ENCODE results near the gene ZBTB33. TPM values are rescaled to one million over a fixed set of nuclear protein-coding genes. Genes with fewer than 3 reads are reported as not detected.

The ZBTB33 gene
- total RNA-seq, 1 experiment from 2014 or later: 17.2 TPM

DNA sequence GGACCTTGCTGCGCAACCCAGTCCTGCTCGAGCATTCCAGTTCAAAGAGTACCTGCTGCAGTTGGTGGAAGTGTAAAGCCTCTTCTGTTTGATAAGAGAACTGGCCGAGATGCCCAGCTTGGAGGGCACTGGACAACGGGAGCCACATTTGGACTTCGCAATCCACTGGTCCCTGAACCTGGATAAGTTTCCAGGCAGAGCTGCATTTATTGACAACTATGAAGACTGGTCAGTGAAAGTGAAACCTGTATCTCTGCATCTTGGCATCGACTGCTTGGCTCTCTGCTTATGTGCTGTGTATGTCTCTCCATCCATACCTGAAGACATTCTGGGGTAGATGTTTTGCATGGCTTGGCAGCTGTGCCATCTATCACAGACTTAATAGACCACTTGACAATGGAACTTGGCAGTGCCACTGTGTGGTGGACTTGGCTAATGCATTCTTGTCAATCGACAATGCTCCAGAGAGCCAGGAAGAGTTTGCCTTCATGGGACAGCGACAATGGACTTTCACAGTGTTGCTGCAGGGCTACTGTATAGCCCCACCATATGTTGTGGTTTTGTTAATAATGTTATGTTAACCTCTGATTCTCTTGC, 43.5 kb upstream of the ZBTB33 start:
- ChIA-PET POLR2A (no interaction called here), CTCF (no interaction called here)
- Histone ChIP-seq H3K9me3 (no peaks in the 10 kb centered on the region), H3K4me3 (ENCODE audit: low read depth, low read length) (no peak overlapping the region), H3K36me3 (ENCODE audit: control insufficient read depth, insufficient read depth, low read length) (no peaks in the 10 kb centered on the region), H3K4me1 (no peaks in the 10 kb centered on the region), H3K27me3 (replicated peaks; ENCODE audit: control insufficient read depth, insufficient read depth, low read length) (no peaks in the 10 kb centered on the region)
- H3K9me3 Mint-ChIP-seq (ENCODE audit: unreplicated experiment): no peaks in the 10 kb centered on the region
- no TSS peak for BruUV-seq (replicated peaks)
- no peaks in the 10 kb centered on the region for H3K27me3 Mint-ChIP-seq (ENCODE audit: insufficient read depth, unreplicated experiment)
- intact Hi-C loops (cut with micrococcal nuclease; ENCODE audit: unreplicated experiment): no loop called here
- TF ChIP-seq, protein P1, sequence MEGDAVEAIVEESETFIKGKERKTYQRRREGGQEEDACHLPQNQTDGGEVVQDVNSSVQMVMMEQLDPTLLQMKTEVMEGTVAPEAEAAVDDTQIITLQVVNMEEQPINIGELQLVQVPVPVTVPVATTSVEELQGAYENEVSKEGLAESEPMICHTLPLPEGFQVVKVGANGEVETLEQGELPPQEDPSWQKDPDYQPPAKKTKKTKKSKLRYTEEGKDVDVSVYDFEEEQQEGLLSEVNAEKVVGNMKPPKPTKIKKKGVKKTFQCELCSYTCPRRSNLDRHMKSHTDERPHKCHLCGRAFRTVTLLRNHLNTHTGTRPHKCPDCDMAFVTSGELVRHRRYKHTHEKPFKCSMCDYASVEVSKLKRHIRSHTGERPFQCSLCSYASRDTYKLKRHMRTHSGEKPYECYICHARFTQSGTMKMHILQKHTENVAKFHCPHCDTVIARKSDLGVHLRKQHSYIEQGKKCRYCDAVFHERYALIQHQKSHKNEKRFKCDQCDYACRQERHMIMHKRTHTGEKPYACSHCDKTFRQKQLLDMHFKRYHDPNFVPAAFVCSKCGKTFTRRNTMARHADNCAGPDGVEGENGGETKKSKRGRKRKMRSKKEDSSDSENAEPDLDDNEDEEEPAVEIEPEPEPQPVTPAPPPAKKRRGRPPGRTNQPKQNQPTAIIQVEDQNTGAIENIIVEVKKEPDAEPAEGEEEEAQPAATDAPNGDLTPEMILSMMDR (IDR thresholded peaks at IDR 0.05; ENCODE audit: insufficient read depth in 1 of 2, low read depth in 1 of 2, low read length in 1 of 2, severe bottlenecking in 1 of 2, unreplicated experiment in 1 of 2): no peak
- H3K4me1 Mint-ChIP-seq (ENCODE audit: low read depth, unreplicated experiment): no peaks in the 10 kb centered on the region
- H3K4me3 Mint-ChIP-seq (ENCODE audit: unreplicated experiment): no peak overlapping the region
- H3K36me3 Mint-ChIP-seq (ENCODE audit: insufficient read depth, unreplicated experiment): no peaks in the 10 kb centered on the region
- H3K27ac Mint-ChIP-seq (ENCODE audit: unreplicated experiment): no peak overlapping the region
- no peak for DNase-seq

DNA sequence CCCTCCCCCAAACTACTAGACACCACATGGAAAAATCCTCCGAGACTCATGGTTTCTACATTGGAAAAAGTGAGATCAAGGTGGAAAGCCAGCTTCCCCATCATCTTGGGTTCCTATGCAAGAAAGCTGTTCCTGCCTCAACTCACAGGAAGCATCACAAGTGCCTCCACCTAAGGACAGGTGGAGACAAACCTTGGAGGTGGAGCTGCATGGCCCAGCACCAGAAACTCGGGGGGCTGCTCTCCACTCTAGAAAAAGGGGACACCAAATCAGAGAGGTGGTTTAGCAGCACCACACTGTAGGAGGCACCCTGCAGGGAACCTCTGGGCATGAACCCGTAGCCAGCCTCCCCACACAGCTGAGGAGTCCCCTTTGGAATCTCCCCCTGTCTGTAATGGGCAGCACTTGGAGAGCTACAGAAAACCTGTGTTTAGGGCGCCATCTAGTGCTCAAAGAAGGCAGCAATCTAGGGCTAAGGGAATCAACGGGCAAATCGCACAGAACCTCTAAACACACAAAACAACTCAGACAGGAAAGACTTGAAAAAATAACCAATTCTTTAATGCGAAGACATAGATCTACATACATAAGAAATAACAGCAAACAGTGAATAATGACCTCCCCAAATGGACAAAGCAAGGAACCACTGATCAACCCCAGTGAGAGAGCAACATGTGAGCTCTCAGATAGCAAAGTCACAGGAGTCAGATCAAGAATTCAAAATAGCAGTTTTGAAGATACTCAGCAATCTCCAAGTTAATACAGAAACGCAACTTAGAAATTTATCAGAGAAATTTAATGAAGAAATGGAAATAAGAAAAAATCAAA, 37.0 kb upstream of the ZBTB33 start:
- CTCF ChIA-PET: interaction anchor here (0.5 to 0.6 kb wide), 2 partner anchors 348 to 349 kb away, joined by 3 to 5 read pairs; no protein-coding TSS in a partner anchor
- H3K4me3 ChIP-seq (ENCODE audit: low read depth, low read length): no peak overlapping the region
- Mint-ChIP-seq H3K4me3 (ENCODE audit: unreplicated experiment) (peak overlapping the region; percentile 40), H3K27ac (ENCODE audit: unreplicated experiment) (no peak overlapping the region), H3K36me3 (ENCODE audit: insufficient read depth, unreplicated experiment) (no peaks in the 10 kb centered on the region), H3K4me1 (ENCODE audit: low read depth, unreplicated experiment) (peaks cover 7% of the 10 kb centered on the region), H3K9me3 (ENCODE audit: unreplicated experiment) (peaks cover 9% of the 10 kb centered on the region), H3K27me3 (ENCODE audit: insufficient read depth, unreplicated experiment) (peaks cover 6% of the 10 kb centered on the region)
- peak; percentile 52 for DNase-seq
- no peaks in the 10 kb centered on the region for H3K36me3 ChIP-seq (ENCODE audit: control insufficient read depth, insufficient read depth, low read length)
- BruUV-seq (replicated peaks): no TSS peak
- H3K27me3 ChIP-seq (replicated peaks; ENCODE audit: control insufficient read depth, insufficient read depth, low read length): no peaks in the 10 kb centered on the region
- POLR2A ChIA-PET: no interaction called here
- H3K9me3 ChIP-seq: no peaks in the 10 kb centered on the region
- no peaks in the 10 kb centered on the region for H3K4me1 ChIP-seq
- intact Hi-C loops (cut with micrococcal nuclease; ENCODE audit: unreplicated experiment): loop anchor here (1.0 kb wide), 1 partner anchor 232 kb away; no protein-coding TSS in a partner anchor
- TF ChIP-seq, protein P1 (IDR thresholded peaks at IDR 0.05; ENCODE audit: insufficient read depth in 1 of 2, low read depth in 1 of 2, low read length in 1 of 2, severe bottlenecking in 1 of 2, unreplicated experiment in 1 of 2): peak; percentile 45 to 68

DNA sequence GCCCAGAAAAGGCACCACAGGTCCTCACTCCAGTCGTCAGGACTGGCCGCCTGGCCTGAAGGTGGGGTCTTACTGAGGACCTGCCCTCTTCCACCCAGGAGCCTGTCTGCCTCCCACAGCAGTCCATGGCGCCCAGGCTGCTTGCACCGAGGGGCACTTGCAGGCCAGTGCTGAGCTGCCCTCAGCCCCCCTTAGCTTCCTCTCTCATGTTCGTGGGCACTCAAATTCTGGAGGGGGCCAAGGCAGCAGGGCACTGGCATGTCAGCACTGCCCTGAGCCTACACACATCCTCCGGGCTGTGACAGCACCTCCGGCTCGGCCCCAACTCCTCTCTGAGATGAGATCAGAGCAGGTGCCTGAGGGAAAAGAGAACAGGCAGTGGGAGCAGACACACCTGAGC, 27.2 kb upstream of the ZBTB33 start:
- intact Hi-C loops (cut with micrococcal nuclease; ENCODE audit: unreplicated experiment): no loop called here
- Mint-ChIP-seq H3K36me3 (ENCODE audit: insufficient read depth, unreplicated experiment) (no peaks in the 10 kb centered on the region), H3K4me3 (ENCODE audit: unreplicated experiment) (no peak overlapping the region), H3K9me3 (ENCODE audit: unreplicated experiment) (no peaks in the 10 kb centered on the region), H3K4me1 (ENCODE audit: low read depth, unreplicated experiment) (no peaks in the 10 kb centered on the region), H3K27ac (ENCODE audit: unreplicated experiment) (no peak overlapping the region), H3K27me3 (ENCODE audit: insufficient read depth, unreplicated experiment) (no peaks in the 10 kb centered on the region)
- Histone ChIP-seq H3K36me3 (ENCODE audit: control insufficient read depth, insufficient read depth, low read length) (no peaks in the 10 kb centered on the region), H3K27me3 (replicated peaks; ENCODE audit: control insufficient read depth, insufficient read depth, low read length) (no peaks in the 10 kb centered on the region), H3K9me3 (no peaks in the 10 kb centered on the region), H3K4me1 (no peaks in the 10 kb centered on the region), H3K4me3 (ENCODE audit: low read depth, low read length) (no peak overlapping the region)
- CTCF ChIA-PET: no interaction called here
- no TSS peak for BruUV-seq (replicated peaks)
- TF ChIP-seq, protein P1 (IDR thresholded peaks at IDR 0.05; ENCODE audit: insufficient read depth in 1 of 2, low read depth in 1 of 2, low read length in 1 of 2, severe bottlenecking in 1 of 2, unreplicated experiment in 1 of 2): no peak
- no peak for DNase-seq
- POLR2A ChIA-PET: no interaction called here
